HEK293 (cell line): ENCODE results near the gene CTBP2.
A peak's percentile ranks its signal among the peaks of the same experiment; 100 is the strongest.
"Not testable (repeated sequence)": the region's sequence is repeated elsewhere in the genome, so short reads cannot be mapped to it uniquely, and the experiment has no call there.

Source experiments
- CTCF ChIA-PET: fragments of 350-600 bp; formaldehyde crosslinking; extraction: SDS; loops from one replicate; lab custom pipeline; 2021; ENCODE audit warnings: antibody characterized with exemption; lab: Yijun Ruan, JAX
- POLR2A ChIA-PET: fragments of 300-600 bp; formaldehyde crosslinking; extraction: SDS; loops from one replicate; lab custom pipeline; 2020; ENCODE audit warnings: antibody characterized with exemption, inconsistent platforms; lab: Yijun Ruan, JAX
- H3K27ac ChIP-seq: fragments of 200-500 bp; sonication (Bioruptor generic); 2 replicates; pipeline ENCODE4 v1.5.1; 2014; ENCODE audit warnings: low read depth, low read length, control low read depth, inconsistent platforms; ENCODE audit errors: extremely low read depth
- H3K36me3 ChIP-seq, 2 experiments: fragments of 200-500 bp in 1 of 2; sonication (Bioruptor generic) in 1 of 2; 1 replicate in 1 of 2; 2 replicates in 1 of 2; pipeline ENCODE4 v1.5.1; 2014 to 2017; ENCODE audit warnings: inconsistent platforms in 2 of 2, low read length in 2 of 2; ENCODE audit not compliant: control insufficient read depth in 2 of 2, insufficient read depth in 1 of 2
- H3K4me1 ChIP-seq: fragments of 200-500 bp; sonication (Bioruptor generic); 2 replicates; pipeline ENCODE4 v1.5.1; 2014; ENCODE audit warnings: mild to moderate bottlenecking, low read length, inconsistent platforms; ENCODE audit not compliant: control insufficient read depth, insufficient read depth
- H3K4me3 ChIP-seq: 2 replicates; pipeline ENCODE4 v1.5.1; 2011; ENCODE audit warnings: low read depth, mild to moderate bottlenecking, control low read depth, low read length, moderate library complexity
- H3K9me3 ChIP-seq: fragments of 200-500 bp; sonication (Bioruptor generic); 2 replicates; pipeline ENCODE4 v1.5.1; 2014; ENCODE audit warnings: low read depth, low read length, inconsistent platforms; ENCODE audit not compliant: control insufficient read depth, insufficient read depth
- GLIS2 ChIP-seq: fragments of 450-650 bp; formaldehyde crosslinking; IDR thresholded peaks from 2 replicates; pipeline ENCODE4 v1.5.1; 2016; ENCODE audit warnings: missing biosample characterization, missing genetic modification characterization
- IKZF3 ChIP-seq: fragments of 450-650 bp; IDR thresholded peaks from 2 replicates; pipeline ENCODE4 v1.5.0; 2018; ENCODE audit warnings: missing biosample characterization, mild to moderate bottlenecking, missing genetic modification characterization, moderate library complexity
- ZBTB1 ChIP-seq: fragments of 450-650 bp; formaldehyde crosslinking; IDR thresholded peaks from 2 replicates; pipeline ENCODE4 v1.5.1; 2016; ENCODE audit warnings: missing biosample characterization, missing genetic modification characterization
- ZFP41 ChIP-seq: fragments of 450-650 bp; formaldehyde crosslinking; IDR thresholded peaks from 2 replicates; pipeline ENCODE4 v1.5.1; 2016; ENCODE audit warnings: missing biosample characterization, missing genetic modification characterization, borderline replicate concordance
- ZNF202 ChIP-seq: fragments of 450-650 bp; formaldehyde crosslinking; IDR thresholded peaks from 2 replicates; pipeline ENCODE4 v1.5.1; 2016; ENCODE audit warnings: missing biosample characterization, missing genetic modification characterization, borderline replicate concordance
- ZNF211 ChIP-seq: fragments of 450-650 bp; formaldehyde crosslinking; IDR thresholded peaks from 2 replicates; pipeline ENCODE4 v1.5.1; 2016; ENCODE audit warnings: low read depth, missing biosample characterization, missing genetic modification characterization
- ZNF341 ChIP-seq: fragments of 450-650 bp; formaldehyde crosslinking; IDR thresholded peaks from 2 replicates; pipeline ENCODE4; 2016; ENCODE audit warnings: low read depth, missing biosample characterization, missing genetic modification characterization
- ZNF510 ChIP-seq: fragments of 450-650 bp; formaldehyde crosslinking; IDR thresholded peaks from 2 replicates; pipeline ENCODE4 v1.5.1; 2018; ENCODE audit warnings: mild to moderate bottlenecking, missing genetic modification characterization, missing biosample characterization; ENCODE audit not compliant: insufficient replicate concordance
- ZNF544 ChIP-seq: fragments of 450-650 bp; formaldehyde crosslinking; IDR thresholded peaks from 2 replicates; pipeline ENCODE4 v1.5.0; 2017; ENCODE audit warnings: missing biosample characterization, missing genetic modification characterization
- ZNF580 ChIP-seq: fragments of 450-650 bp; formaldehyde crosslinking; IDR thresholded peaks from 2 replicates; pipeline ENCODE4 v1.5.1; 2016; ENCODE audit warnings: missing biosample characterization, missing genetic modification characterization
- ZNF76 ChIP-seq: fragments of 450-650 bp; formaldehyde crosslinking; IDR thresholded peaks from 2 replicates; pipeline ENCODE4; 2016; ENCODE audit warnings: low read depth, missing biosample characterization, missing genetic modification characterization, borderline replicate concordance
- ZNF777 ChIP-seq: fragments of 450-650 bp; formaldehyde crosslinking; IDR thresholded peaks from 2 replicates; pipeline ENCODE4 v1.5.1; 2017; ENCODE audit warnings: missing biosample characterization, missing genetic modification characterization, borderline replicate concordance
- ZNF792 ChIP-seq: fragments of 450-650 bp; formaldehyde crosslinking; IDR thresholded peaks from 2 replicates; pipeline ENCODE4 v1.5.1; 2016; ENCODE audit warnings: missing biosample characterization, missing genetic modification characterization
- ZNF837 ChIP-seq: fragments of 450-650 bp; formaldehyde crosslinking; IDR thresholded peaks from 2 replicates; pipeline ENCODE4 v1.5.1; 2016; ENCODE audit warnings: missing biosample characterization, missing genetic modification characterization
- ZSCAN16 ChIP-seq: fragments of 450-650 bp; formaldehyde crosslinking; IDR thresholded peaks from 2 replicates; pipeline ENCODE4 v1.5.1; 2016; ENCODE audit warnings: missing biosample characterization, missing genetic modification characterization
- TF ChIP-seq, protein P1 (sequence below): fragments of 450-650 bp; formaldehyde crosslinking; IDR thresholded peaks from 2 replicates; pipeline ENCODE4 v1.5.1; 2016; ENCODE audit warnings: missing biosample characterization, missing genetic modification characterization, low read depth
- TF ChIP-seq, protein P2 (sequence below): fragments of 450-650 bp; formaldehyde crosslinking; IDR thresholded peaks from 2 replicates; pipeline ENCODE4 v1.5.1; 2016; ENCODE audit warnings: missing biosample characterization, missing genetic modification characterization
- TF ChIP-seq, protein P3 (sequence below): fragments of 450-650 bp; formaldehyde crosslinking; IDR thresholded peaks from 2 replicates; pipeline ENCODE4 v1.5.1; 2017; ENCODE audit warnings: missing biosample characterization, mild to moderate bottlenecking, missing genetic modification characterization, moderate library complexity

Gene CTBP2

DNA sequence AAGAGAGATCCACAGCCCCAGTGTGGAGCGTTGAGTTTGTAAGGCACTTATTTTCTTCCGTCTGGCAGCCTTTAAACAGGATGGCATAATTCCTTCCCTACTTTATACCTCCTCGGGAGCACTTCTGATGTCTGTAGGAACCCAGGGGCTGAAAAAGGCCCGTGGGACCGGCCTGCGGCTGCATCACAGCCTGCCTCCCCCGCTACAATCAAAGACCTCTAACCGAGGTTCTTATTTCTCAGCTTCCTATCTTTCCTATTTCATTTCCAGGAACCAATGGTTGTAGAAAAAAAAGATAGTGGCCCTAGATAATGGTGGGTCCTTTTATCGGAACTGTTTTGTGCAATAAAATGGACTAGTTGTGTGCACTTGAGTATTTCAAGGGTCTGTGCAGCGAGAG lies 4.1 kb upstream of the CTBP2 start:
- Histone ChIP-seq H3K36me3 (no peaks in the 10 kb centered on the region), H3K4me3 (no peak overlapping the region), H3K27ac (no peak overlapping the region), H3K4me1 (no peaks in the 10 kb centered on the region; the same call in 1 of the 2 replicates), H3K9me3 (no peaks in the 10 kb centered on the region)
- ChIA-PET POLR2A (no interaction called here), CTCF (interaction anchor here (0.7 kb wide), 1 partner anchor 235 kb away, joined by 4 read pairs; no protein-coding TSS in a partner anchor)
- no peak for TF ChIP-seq ZNF211
- TF ChIP-seq, protein P1, sequence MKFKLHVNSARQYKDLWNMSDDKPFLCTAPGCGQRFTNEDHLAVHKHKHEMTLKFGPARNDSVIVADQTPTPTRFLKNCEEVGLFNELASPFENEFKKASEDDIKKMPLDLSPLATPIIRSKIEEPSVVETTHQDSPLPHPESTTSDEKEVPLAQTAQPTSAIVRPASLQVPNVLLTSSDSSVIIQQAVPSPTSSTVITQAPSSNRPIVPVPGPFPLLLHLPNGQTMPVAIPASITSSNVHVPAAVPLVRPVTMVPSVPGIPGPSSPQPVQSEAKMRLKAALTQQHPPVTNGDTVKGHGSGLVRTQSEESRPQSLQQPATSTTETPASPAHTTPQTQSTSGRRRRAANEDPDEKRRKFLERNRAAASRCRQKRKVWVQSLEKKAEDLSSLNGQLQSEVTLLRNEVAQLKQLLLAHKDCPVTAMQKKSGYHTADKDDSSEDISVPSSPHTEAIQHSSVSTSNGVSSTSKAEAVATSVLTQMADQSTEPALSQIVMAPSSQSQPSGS (tag by site-specific recombination): no peak
- TF ChIP-seq ZNF580 (tag by site-specific recombination): no peak
- TF ChIP-seq IKZF3: no peak
- TF ChIP-seq ZNF837 (tag by site-specific recombination): no peak
- no peak for TF ChIP-seq ZNF510 (tag by site-specific recombination)
- TF ChIP-seq ZNF792 (tag by site-specific recombination): no peak
- TF ChIP-seq ZFP41: no peak
- TF ChIP-seq ZNF341 (tag by site-specific recombination): no peak
- no peak for TF ChIP-seq ZNF76 (tag by site-specific recombination)
- TF ChIP-seq, protein P2, sequence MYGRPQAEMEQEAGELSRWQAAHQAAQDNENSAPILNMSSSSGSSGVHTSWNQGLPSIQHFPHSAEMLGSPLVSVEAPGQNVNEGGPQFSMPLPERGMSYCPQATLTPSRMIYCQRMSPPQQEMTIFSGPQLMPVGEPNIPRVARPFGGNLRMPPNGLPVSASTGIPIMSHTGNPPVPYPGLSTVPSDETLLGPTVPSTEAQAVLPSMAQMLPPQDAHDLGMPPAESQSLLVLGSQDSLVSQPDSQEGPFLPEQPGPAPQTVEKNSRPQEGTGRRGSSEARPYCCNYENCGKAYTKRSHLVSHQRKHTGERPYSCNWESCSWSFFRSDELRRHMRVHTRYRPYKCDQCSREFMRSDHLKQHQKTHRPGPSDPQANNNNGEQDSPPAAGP (tag by site-specific recombination): no peak
- TF ChIP-seq GLIS2: no peak
- TF ChIP-seq ZSCAN16 (tag by site-specific recombination): no peak
- TF ChIP-seq ZNF202: no peak
- no peak for TF ChIP-seq ZNF777 (tag by site-specific recombination)
- no peak for TF ChIP-seq ZNF544 (tag by site-specific recombination)

DNA sequence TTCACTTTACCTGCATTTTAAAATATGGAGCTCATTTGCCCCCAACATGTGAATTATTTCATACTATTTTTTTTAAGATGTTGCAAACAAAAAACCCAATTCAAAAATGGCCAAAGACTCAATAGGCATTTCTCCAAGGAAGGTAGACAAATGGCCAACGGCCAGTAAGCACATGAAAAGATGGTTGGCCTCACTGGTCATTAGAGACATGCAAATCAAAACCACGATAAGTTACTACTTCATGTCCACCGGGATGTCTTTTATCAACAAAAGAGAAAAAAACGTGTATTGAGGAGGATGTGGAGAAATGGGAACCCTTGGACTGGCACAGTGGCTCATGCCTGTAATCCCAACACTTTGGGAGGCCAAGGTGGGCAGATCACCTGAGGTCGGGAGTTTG lies 3.4 kb upstream of the CTBP2 start:
- ChIA-PET POLR2A (no interaction called here), CTCF (interaction anchor here (0.6 to 0.7 kb wide), 2 partner anchors 13 to 234 kb away, joined by 3 to 4 read pairs; no protein-coding TSS in a partner anchor)
- Histone ChIP-seq H3K9me3 (no peaks in the 10 kb centered on the region), H3K4me1 (no peaks in the 10 kb centered on the region; the same call in 1 of the 2 replicates), H3K4me3 (no peak overlapping the region), H3K36me3 (no peaks in the 10 kb centered on the region), H3K27ac (no peak overlapping the region)
- TF ChIP-seq ZBTB1 (tag by site-specific recombination): no peak
- TF ChIP-seq, protein P3, sequence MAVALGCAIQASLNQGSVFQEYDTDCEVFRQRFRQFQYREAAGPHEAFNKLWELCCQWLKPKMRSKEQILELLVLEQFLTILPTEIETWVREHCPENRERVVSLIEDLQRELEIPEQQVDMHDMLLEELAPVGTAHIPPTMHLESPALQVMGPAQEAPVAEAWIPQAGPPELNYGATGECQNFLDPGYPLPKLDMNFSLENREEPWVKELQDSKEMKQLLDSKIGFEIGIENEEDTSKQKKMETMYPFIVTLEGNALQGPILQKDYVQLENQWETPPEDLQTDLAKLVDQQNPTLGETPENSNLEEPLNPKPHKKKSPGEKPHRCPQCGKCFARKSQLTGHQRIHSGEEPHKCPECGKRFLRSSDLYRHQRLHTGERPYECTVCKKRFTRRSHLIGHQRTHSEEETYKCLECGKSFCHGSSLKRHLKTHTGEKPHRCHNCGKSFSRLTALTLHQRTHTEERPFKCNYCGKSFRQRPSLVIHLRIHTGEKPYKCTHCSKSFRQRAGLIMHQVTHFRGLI: peak; percentile 98

DNA sequence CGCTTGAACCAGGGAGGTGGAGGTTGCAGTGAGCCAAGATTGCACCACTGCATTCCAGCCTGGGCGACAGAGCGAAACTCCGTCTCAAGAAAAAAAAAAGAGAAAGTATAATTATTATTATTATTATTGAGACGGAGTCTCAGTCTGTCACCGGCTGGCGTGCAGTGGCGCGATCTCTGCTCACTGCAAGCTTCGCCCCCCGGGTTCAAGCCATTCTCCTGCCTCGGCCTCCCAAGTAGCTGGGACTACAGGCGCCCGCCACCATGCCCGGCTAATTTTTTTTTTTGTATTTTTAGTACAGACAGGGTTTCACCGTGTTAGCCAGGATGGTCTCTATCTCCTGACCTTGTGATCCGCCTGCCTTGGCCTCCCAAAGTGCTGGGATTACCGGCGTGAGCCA lies 2.9 kb upstream of the CTBP2 start:
- H3K4me1 ChIP-seq, H3K27ac ChIP-seq, POLR2A ChIA-PET, H3K4me3 ChIP-seq, H3K9me3 ChIP-seq, H3K36me3 ChIP-seq: not testable (repeated sequence)
- CTCF ChIA-PET: interaction anchor here (0.6 kb wide), 1 partner anchor 14 kb away, joined by 3 read pairs; no protein-coding TSS in a partner anchor
